Measurements from ENCODE around the gene CREB3L2. TPM values are rescaled to one million over a fixed set of nuclear protein-coding genes. Genes with fewer than 3 reads are reported as not detected.
"Not testable (repeated sequence)": the region's sequence is repeated elsewhere in the genome, so short reads cannot be mapped to it uniquely, and the experiment has no call there.

CREB3L2 gene
- total RNA-seq, 1 donor from 2014 or later: 1.7 TPM

- DNase-seq: no peak
Measured at GRCh38 chr7:137987968-137988367, 13.9 kb downstream of the CREB3L2 start.

DNA sequence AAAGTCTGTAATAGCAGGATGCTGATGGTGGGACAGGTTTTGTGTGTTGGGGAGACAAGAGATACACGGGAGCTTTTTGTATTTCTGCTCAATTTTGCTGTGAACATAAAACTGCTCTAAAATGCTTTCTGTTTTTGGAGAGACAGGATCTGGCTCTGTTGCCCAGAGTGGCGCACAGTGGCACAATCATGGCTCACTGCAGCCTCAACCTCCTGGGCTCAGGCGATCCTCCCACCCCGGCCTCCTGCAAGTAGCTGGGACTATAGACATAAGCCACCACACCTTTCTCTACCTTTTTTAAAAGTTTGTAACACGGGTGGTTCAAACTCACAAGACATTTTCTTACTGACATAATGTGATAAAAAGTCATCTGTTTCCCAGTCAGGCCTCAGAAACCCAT, 14.3 kb downstream of the CREB3L2 start:
- no peak for DNase-seq

- DNase-seq: no peak
Measured at GRCh38 chr7:137987018-137987349, 14.9 kb downstream of the CREB3L2 start.

GRCh38 chr7:137986252-137987017, 15.5 kb downstream of the CREB3L2 start:
- no peak for DNase-seq

DNA sequence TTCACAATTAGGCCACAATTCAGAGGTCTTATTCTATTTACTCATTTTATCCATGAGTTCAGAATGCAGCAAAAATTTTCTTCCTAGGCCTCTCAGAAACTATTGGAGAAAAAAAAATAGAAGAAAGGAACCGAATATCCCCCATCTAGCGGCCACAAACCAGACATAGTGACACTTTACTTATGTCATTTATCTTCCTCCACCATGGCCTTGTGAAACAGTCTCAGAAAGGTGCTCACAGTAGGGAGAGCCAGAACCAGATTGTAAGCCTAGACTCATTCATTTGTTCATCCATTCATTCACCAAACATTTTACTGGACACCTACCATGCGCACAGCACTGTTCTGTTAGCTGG, 16.0 kb downstream of the CREB3L2 start:
- DNase-seq: no peak

- DNase-seq: no peak
Measured at GRCh38 chr7:137985253-137985896, 16.5 kb downstream of the CREB3L2 start.

GRCh38 chr7:137984181-137985041, 17.5 kb downstream of the CREB3L2 start:
- no peak for DNase-seq

GRCh38 chr7:137983323-137984008, 18.4 kb downstream of the CREB3L2 start:
- no peak for DNase-seq

DNA sequence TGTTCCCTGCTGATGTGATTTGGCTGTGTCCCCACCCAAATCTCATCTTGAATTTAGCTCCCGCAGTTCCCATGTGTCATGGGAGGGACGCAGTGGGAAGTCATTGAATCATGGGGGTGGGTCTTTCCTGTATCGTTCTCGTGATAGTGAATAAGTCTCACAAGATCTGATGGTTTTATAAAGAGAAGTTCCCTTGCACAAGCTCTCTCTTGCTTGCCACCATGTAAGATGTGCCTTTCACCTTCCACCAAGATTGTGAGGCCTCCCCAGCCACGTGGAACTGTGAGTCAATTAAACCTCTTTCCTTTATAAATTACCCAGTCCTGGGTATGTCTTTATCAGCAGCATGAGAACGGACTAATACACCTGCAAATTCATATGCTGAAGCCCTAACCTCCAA, 19.5 kb downstream of the CREB3L2 start:
- DNase-seq: not testable (repeated sequence)

DNA sequence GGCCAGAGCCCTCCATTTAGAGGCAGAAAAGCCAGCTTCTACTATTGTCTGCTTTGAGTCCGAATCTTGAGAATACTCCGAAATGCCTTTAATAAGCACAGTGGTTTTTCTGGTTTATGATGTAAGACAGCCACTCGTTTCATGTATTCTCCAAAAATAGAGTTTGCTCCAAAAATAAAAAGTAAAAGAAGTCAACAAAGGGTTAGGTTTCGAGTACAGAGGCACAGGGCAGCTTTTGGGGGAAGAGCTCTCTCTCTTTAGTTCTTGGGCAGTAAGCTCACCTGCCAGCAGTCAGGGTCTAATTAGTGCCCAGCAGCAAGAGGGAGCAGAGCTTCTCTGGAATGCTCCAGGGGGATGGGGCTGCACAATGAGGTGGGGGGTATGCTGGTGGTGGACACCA, 20.2 kb downstream of the CREB3L2 start:
- DNase-seq: no peak

DNA sequence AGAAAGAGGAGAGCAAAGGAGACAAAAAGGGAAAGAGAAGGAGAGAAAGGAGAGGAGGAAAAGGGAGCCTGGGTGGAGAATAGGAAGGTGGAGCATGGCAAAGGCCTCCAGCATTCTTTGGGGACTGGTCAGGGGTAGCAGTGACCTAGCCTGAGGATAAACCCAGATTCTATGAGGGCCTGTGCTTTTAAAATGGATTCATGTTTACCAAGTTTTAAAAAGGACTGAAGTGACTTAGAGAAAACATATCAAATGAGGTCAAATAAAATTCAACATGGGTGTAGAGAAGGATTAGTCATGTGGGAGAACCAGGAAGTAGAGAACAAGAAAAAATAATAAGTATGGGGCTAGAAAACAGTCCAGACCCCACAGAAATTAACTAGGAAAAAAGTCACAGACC, 20.7 kb downstream of the CREB3L2 start:
- DNase-seq: no peak

- no peak for DNase-seq
Measured at GRCh38 chr7:137980308-137980707, 21.6 kb downstream of the CREB3L2 start.

DNA sequence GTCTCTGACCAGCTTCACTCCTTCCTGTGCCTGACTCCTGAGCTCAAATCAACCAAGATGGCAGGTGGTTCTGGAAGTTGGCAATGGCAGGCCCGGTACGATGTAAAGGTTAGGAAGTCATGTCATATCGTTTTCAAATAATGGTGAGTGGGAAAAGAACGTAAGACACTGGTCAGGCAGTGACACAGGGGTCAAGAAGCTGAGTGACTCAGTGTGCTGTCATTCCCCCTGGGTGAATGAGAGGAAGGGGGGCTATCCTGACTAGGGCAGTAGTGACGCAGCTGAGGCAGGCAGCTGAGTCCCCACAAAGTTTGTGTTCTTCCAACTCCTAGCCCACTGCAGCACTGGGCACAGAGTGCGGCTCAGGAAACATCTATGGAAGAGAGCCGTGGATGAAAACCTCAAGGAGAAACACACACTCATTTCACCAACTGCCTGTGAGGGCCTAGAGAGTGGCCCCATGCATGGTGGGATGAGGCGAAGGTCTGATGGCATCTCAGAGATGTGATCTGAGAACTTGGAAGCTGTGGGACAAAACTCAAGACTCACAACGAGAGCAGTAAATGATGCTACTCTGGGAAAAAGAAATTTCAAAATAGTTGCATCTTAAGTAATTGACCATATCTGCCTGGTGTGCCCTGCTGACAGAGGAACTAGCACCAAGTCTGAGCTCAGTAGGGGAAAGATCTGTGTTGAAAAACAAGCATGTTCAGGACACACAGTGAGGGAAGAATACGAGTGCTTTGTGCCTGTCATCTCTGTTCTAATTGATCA, 23.2 kb downstream of the CREB3L2 start:
- DNase-seq: no peak

DNA sequence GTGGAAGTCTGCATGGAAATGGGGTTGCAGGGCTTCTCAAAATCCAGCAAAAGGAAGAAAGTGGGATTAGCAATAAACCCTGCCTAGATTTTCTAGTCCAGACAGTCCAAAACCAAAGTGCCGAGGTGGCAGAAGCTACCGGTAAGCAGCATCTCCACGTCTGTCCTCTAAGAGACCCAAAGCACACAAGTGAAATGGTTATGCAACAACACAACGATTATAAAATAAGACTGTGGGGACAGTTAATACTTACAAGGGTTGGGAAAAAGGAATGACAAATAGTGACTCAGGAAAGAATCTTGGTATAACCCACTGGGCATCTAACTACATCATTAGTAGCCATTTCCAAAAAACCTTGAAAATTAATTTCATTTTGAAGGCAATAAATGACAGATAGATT, 24.7 kb downstream of the CREB3L2 start:
- DNase-seq: no peak

DNA sequence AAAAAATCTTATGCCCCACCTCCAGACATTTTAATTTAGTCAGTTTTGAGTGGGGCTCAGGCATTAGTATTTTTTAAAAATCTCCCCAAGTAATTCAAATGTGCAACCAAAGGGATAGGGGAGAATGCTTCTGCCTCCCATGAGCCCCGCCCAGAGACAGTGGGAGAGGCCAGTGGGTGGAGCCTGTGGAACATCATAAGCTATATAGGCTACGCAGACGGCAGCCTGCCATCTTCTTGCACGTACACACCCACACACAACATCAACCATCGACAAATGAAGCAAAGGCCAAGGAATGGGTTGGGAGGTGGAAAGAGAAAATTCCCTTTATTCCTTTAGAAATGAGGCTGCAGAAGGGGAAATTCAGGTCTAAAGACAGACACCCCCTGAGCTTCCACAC, 25.2 kb downstream of the CREB3L2 start:
- DNase-seq: no peak

DNA sequence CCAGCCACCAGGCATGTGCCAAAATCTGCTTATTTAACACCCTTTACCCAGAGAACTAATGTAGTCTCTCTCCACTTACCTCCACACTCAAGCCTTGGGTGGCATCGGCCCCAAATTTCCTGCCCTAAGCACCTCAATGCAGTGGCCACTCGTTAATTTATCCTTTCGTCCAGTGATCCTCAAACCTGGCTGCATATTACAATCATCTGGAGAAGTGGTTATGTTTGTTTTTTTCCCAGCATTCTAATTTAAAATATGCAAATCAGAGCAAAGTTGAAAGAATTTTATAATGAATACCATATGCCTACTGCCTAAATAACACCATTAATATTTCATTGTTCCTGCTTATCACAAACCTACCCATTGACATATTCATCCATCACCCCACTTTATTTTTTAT, 25.7 kb downstream of the CREB3L2 start:
- DNase-seq: no peak

DNA sequence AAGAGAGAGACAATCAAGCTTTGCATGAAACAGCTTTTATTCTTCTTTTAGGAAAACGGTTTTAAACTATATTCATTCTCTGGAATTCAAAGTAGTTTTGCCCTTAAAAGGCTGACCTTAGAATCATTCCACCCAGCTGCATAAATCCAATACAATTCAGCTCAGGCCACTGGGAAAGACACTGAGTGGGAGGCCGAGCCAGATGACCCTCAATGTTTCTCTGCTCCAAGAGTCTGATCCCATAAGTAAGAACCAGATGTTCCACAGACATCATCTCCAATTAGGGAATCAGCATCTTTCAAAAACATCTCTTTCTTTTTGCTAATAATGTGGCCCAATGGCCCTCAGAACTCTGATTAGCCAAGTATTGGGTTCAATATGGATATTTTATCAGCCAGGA, 26.1 kb downstream of the CREB3L2 start:
- no peak for DNase-seq

DNA sequence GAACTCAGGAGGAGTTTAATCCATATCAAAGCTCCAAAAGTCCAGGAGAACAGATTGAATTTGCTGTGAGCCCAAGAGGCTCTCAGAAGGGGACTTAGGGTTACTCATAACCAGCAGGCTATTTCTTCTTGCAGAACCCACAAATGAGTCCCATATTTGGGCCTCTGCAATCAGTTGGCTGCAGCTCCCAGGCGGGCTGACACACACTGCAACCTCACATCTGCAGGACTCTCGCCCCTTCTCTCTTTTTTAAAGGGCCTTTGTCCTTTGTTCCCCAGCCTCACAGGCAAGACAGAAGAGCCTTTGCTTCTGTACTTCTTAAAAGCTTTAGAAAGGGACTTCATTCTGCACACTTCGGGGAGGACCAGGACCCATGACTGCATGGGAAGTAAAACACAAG, 26.7 kb downstream of the CREB3L2 start:
- peak; percentile 44 for DNase-seq

DNA sequence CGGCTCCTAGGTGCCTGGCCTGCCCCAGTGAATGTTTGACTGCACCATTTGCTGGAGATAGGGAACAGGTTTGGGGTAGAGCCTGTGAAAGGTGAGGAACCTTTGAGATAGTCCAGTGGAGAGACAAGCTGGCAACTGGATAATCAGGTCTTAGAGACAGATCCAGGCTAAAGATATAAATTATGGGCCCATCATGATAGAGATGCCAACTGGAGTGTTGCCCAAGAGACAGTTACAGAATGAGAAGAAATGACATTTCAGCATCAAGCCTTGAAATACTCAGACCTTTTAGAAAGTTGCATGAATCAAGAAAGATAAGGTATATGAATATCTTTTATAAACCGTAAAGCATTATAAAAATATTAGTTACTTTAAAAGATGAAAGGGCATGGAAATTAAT, 27.1 kb downstream of the CREB3L2 start:
- DNase-seq: no peak

DNA sequence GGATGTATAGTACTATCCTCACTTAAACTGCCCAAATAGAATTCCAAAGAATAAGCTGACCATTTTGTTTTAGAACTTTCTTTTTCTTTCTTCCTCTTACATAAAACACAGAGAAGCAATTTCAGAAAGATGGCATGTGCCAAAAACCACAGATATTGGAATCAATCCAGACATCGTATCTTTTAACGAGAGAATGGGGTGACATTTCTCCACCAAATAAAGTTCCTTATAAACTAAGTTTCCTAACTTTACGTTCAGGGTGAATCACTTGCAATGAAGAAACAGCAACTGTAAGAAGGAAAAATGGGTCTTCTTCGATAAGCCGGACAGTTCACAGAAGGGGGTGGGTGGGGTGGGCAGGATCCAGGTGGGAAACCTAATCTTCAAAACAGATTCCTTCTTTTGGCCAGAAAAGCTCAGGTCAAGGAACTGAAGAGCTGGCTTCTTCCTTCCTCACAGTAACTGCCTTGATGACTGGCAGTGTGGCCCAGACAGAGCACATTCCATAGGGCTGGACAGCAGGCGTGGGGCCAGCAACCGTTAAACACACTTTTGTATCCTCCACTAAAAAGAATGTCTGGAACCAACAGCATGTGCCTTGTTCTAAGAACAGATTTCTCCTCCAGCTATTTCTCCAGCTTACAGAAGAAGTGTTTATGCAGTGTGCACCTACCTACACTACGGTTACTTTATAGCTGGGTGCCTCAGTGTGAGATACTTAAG, 31.5 kb downstream of the CREB3L2 start:
- no peak for DNase-seq

- DNase-seq: no peak
Measured at GRCh38 chr7:137969828-137970227, 32.1 kb downstream of the CREB3L2 start.

Measured in occipital lobe (tissue), 2 donors.